HFFc6 (cell line): ENCODE data around the gene GDF2. TPM values are rescaled to one million over a fixed set of nuclear protein-coding genes. Genes with fewer than 3 reads are reported as not detected.

Source experiments
- DNase-seq: peaks from one replicate; pipeline ENCODE4 v3.0.0-alpha.2; 2018
- H3K27ac Mint-ChIP-seq: 2 replicates; pipeline ENCODE4 v1.8.0; 2020; ENCODE audit warnings: mild to moderate bottlenecking, mixed read lengths
- H3K27me3 Mint-ChIP-seq: 2 replicates; pipeline ENCODE4 v1.8.0; 2021; ENCODE audit warnings: mild to moderate bottlenecking, moderate library complexity, mixed read lengths; ENCODE audit not compliant: insufficient read depth
- H3K36me3 Mint-ChIP-seq: 2 replicates; pipeline ENCODE4 v1.8.0; 2021; ENCODE audit warnings: low read depth, mixed read lengths
- H3K4me1 Mint-ChIP-seq: 2 replicates; pipeline ENCODE4 v1.8.0; 2020; ENCODE audit warnings: low read depth, mixed read lengths
- H3K4me3 Mint-ChIP-seq: 2 replicates; pipeline ENCODE4 v1.8.0; 2020; ENCODE audit warnings: mild to moderate bottlenecking, moderate library complexity, mixed read lengths
- H3K9me3 Mint-ChIP-seq: 2 replicates; pipeline ENCODE4 v1.8.0; 2020; ENCODE audit warnings: mild to moderate bottlenecking, mixed read lengths
- CTCF ChIP-seq: fragments of 200-600 bp; sonication (generic); IDR thresholded peaks from 2 replicates; pipeline ENCODE4 v1.5.0; 2021; ENCODE audit warnings: antibody characterized with exemption, mild to moderate bottlenecking
- total RNA-seq, 6 experiments: library from RNA; stranded (reverse); fragmentation: NEBNext Ultra II Directional; extraction: Animal tissue kit (Norgen Biotek cat#: 25700); gene quantifications; 2 replicates in 1 of 6; 3 replicates in 5 of 6; pipeline ENCODE4 v1.2.3, GENCODE V29; 2021

Gene GDF2
- total RNA-seq, 6 experiments from 2014 or later = not detected

- Mint-ChIP-seq H3K36me3 (no peaks in the 10 kb centered on the region), H3K9me3 (no peaks in the 10 kb centered on the region), H3K27me3 (peaks cover 20% of the 10 kb centered on the region), H3K4me3 (no peak overlapping the region), H3K4me1 (no peaks in the 10 kb centered on the region), H3K27ac (no peak overlapping the region)
- DNase-seq = no peak
- no peak for TF ChIP-seq CTCF
These were observed 34.9 kb downstream of the GDF2 start for GRCh38 chr10:47357131-47357582.

- TF ChIP-seq CTCF = no peak
- H3K4me1 Mint-ChIP-seq = no peaks in the 10 kb centered on the region
- H3K36me3 Mint-ChIP-seq = no peaks in the 10 kb centered on the region
- no peak overlapping the region for H3K27ac Mint-ChIP-seq
- H3K4me3 Mint-ChIP-seq = no peak overlapping the region
- H3K9me3 Mint-ChIP-seq = no peaks in the 10 kb centered on the region
- DNase-seq = no peak
- peaks cover 18% of the 10 kb centered on the region for H3K27me3 Mint-ChIP-seq
These were observed 35.7 kb downstream of the GDF2 start for GRCh38 chr10:47357911-47358310.

- Mint-ChIP-seq H3K27me3 (peaks cover 17% of the 10 kb centered on the region), H3K27ac (no peak overlapping the region), H3K36me3 (no peaks in the 10 kb centered on the region), H3K9me3 (no peaks in the 10 kb centered on the region), H3K4me1 (no peaks in the 10 kb centered on the region), H3K4me3 (no peak overlapping the region)
- no peak for TF ChIP-seq CTCF
- DNase-seq = no peak
These were observed 36.2 kb downstream of the GDF2 start for GRCh38 chr10:47358457-47358856.

GRCh38 chr10:47359101-47359500 lies 36.8 kb downstream of the GDF2 start:
- Mint-ChIP-seq H3K27ac (no peak overlapping the region), H3K9me3 (no peaks in the 10 kb centered on the region), H3K36me3 (no peaks in the 10 kb centered on the region), H3K27me3 (peaks cover 16% of the 10 kb centered on the region), H3K4me3 (no peak overlapping the region), H3K4me1 (no peaks in the 10 kb centered on the region)
- TF ChIP-seq CTCF = no peak
- no peak for DNase-seq

- Mint-ChIP-seq H3K4me3 (no peak overlapping the region), H3K36me3 (no peaks in the 10 kb centered on the region), H3K9me3 (no peaks in the 10 kb centered on the region), H3K27ac (no peak overlapping the region), H3K4me1 (no peaks in the 10 kb centered on the region), H3K27me3 (peaks cover 9% of the 10 kb centered on the region)
- no peak for DNase-seq
- no peak for TF ChIP-seq CTCF
These were observed 37.6 kb downstream of the GDF2 start for GRCh38 chr10:47359626-47360418.
